Measurements from ENCODE around the gene USH2A.

DNA sequence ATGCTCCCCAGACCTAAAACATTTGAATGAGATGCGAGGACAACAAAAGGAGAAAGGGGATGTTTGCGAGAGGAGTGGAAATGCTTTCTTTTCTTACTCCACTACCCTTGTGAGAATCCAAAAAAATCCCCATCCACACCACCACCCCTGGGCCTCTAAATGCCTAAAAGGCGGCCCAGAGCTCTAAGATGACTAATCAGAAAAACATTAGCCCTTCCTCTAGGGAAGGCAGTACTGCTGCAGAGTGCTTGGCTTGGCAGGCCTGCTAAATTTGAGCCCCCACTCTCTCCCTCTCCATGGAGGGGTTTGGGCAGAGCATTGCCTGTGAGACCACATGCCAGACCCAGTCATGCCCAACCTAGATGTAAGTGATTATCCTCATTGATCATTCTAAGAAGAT is 347.9 kb downstream of the USH2A start:
- TF ChIP-seq, protein P1, sequence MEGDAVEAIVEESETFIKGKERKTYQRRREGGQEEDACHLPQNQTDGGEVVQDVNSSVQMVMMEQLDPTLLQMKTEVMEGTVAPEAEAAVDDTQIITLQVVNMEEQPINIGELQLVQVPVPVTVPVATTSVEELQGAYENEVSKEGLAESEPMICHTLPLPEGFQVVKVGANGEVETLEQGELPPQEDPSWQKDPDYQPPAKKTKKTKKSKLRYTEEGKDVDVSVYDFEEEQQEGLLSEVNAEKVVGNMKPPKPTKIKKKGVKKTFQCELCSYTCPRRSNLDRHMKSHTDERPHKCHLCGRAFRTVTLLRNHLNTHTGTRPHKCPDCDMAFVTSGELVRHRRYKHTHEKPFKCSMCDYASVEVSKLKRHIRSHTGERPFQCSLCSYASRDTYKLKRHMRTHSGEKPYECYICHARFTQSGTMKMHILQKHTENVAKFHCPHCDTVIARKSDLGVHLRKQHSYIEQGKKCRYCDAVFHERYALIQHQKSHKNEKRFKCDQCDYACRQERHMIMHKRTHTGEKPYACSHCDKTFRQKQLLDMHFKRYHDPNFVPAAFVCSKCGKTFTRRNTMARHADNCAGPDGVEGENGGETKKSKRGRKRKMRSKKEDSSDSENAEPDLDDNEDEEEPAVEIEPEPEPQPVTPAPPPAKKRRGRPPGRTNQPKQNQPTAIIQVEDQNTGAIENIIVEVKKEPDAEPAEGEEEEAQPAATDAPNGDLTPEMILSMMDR (IDR thresholded peaks at IDR 0.05) = no peak
- no peak for TF ChIP-seq POLR2A (IDR thresholded peaks at IDR 0.05)
- TF ChIP-seq POLR2AphosphoS5 (IDR thresholded peaks at IDR 0.05) = no peak

All from breast epithelium (tissue), 3 donors.